Adipocyte (in vitro differentiated cells): Measurements from ENCODE around the gene THSD8.

Source experiments
- DNase-seq: peaks from one replicate; pipeline ENCODE4 v3.0.0-alpha.2; 2015; ENCODE audit warnings: low read depth
- H3K27me3 ChIP-seq: replicated peaks from 2 replicates; pipeline ENCODE4 v1.7.0; 2013; ENCODE audit warnings: mild to moderate bottlenecking, low read length, moderate library complexity; ENCODE audit not compliant: control insufficient read depth, insufficient read depth
- H3K36me3 ChIP-seq: 2 replicates; pipeline ENCODE4 v1.7.0; 2013; ENCODE audit warnings: low read length, mild to moderate bottlenecking, moderate library complexity; ENCODE audit not compliant: control insufficient read depth, insufficient read depth, severe bottlenecking
- H3K4me1 ChIP-seq: 2 replicates; pipeline ENCODE4 v1.7.0; 2013; ENCODE audit warnings: mild to moderate bottlenecking, low read length, moderate library complexity; ENCODE audit not compliant: control insufficient read depth, insufficient read depth
- H3K4me3 ChIP-seq: 2 replicates; pipeline ENCODE4 v1.7.0; 2013; ENCODE audit warnings: mild to moderate bottlenecking, low read length, moderate library complexity
- H3K9ac ChIP-seq: 2 replicates; pipeline ENCODE4 v1.7.0; 2013; ENCODE audit warnings: mild to moderate bottlenecking, low read length, moderate library complexity
- H3K9me3 ChIP-seq: 2 replicates; pipeline ENCODE4 v1.7.0; 2013; ENCODE audit warnings: mild to moderate bottlenecking, low read length, moderate library complexity; ENCODE audit not compliant: control insufficient read depth

The THSD8 gene

DNA sequence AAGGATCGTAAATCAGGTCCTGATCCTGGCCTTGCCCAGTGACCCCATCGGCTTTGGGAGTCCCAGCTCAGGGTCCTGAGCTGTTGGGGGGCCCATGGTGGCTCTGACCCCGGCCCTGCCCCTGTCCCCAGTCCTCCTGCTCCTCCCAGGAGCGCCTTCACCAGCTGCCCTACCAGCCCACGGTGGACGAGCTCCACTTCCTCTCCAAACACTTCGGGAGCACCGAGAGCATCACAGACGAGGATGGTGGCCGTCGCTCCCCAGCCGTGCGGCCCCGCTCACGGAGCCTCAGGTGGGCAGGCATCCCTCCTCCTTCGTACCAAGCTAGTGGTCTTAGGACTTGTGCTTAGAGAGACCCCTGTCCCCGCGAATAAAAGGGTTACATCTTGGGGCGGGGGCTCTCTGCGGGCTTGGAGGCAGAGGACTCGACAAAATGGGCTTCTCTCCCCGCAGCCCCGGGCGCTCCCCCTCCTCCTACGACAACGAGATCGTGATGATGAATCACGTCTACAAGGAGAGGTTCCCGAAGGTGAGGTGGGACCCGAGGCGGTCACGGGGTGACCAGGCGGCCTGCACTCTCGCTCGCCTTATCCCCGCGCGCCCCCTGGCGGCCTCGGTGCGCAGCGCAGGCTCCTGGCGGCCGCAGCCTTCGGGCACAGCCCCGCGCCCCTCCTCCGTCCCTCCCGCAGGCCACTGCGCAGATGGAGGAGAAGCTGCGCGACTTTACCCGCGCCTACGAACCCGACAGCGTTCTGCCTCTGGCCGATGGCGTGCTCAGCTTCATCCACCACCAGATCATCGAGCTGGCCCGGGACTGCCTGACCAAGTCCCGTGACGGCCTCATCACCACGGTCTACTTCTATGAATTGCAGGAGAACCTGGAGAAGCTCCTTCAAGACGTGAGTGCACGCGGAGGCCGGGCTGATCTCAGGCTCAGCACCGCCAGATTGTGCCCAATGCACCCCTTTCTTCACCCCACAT lies 45.6 kb downstream of the THSD8 start:
- Histone ChIP-seq H3K9me3 (no peaks in the 10 kb centered on the region), H3K9ac (peak overlapping the region; percentile 58), H3K36me3 (no peaks in the 10 kb centered on the region), H3K4me3 (peak overlapping the region; percentile 64), H3K27me3 (peaks cover 9% of the 10 kb centered on the region), H3K4me1 (peaks cover 3% of the 10 kb centered on the region)
- DNase-seq = peak; percentile 91
